GM10847 (cell line): ENCODE results near the gene SHC4.

Experiments used
- POLR2A ChIP-seq: IDR thresholded peaks from 2 replicates; pipeline ENCODE4 v1.6.1; 2011; ENCODE audit not compliant: insufficient read length; ENCODE audit errors: extremely low read depth

The SHC4 gene

DNA sequence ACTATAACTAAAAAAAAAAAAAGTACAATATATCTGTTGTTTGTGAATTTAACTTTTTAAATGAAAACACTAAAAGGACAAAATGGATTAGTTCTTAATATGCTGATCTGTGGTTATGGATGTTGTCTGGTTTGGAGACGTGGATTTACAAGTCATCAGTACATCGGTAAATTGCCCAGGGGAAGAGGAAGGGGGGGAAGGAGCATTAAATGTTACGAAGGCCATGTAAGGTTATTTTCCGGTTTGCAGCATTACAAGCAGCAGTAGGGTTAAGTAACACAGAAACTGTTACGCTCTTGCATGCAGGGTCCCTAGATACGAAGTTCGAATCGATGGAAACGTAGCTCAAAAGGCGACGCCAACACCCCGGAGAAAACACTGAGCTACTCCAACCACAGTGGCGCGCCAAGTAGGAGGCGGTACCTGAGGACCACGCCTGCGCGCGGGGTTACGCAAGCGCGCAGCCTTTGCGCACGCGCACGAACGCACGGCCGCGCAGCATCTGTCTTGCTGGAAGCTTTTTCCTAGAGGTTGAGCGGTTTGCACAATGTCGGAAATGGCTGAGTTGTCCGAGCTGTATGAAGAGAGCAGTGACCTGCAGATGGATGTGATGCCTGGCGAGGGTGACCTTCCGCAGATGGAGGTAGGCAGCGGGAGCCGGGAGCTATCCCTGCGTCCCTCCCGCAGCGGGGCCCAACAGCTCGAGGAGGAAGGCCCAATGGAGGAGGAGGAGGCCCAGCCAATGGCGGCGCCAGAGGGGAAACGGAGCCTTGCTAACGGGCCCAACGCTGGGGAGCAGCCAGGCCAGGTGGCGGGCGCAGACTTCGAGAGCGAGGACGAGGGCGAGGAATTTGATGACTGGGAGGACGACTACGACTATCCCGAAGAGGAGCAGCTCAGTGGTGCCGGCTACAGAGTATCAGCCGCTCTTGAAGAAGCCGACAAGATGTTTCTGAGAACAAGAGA lies 85.8 kb downstream of the SHC4 start, which contains the start of gene EID1:
Gene EID1 (plus strand): TSS at position 505 of the 966 bp plus-strand sequence. CDS start 43 bp downstream, at position 548.
- peak; percentile 87 for TF ChIP-seq POLR2A

GRCh38 chr15:48876057-48876456 lies 87.7 kb downstream of the SHC4 start:
- TF ChIP-seq POLR2A = no peak

DNA sequence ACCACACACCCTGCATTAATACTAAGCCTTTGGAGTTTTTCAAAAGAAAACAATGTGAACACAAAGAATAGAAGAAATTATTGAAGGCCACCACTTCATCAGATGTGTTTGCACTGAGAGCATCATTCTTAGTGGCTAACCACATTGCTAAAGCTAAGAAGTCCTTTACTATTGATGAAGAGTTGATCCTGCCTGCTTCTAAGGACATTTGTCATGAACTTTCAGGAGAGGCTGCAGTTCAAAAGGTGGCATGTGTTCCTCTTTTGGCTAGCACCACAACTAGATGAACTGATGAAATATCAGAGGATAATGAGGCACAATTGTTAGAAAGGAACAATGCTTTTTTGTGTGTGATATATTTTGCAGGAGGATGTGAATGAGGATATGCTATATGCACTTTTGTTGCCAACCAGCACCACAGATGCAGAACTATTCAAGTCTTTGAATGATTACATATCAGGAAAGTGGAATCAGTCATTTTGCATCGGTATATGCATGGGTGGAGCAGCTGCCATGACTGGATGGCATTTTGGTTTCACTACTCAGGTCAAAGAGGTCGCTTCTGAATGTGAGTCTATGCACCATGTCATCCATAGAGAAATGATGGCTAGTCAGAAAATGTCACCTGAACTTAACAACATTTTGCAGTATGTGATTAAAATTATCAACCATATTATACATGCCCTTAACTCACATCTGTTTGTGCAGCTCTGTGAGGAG lies 88.3 kb downstream of the SHC4 start:
- TF ChIP-seq POLR2A = no peak

- no peak for TF ChIP-seq POLR2A
These were observed 91.1 kb downstream of the SHC4 start for GRCh38 chr15:48872632-48873031.

DNA sequence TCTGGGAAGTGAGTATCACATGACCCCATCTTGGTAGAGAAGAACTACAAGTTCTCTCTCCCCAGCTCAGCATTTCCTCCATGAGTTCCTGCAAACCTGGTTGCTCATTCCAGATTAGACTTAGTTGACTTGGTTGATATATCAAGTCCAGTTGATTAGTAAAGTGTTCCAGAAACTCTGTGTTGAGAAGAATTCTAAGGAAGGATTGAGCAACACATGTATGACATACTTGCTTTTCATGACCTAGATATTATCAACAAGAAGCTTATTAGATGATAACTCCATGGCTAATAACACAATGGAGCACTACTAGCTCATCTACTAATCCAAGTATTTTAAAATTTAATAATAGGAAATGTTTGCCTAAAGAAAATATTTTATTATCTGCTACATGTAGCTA lies 92.2 kb downstream of the SHC4 start:
- TF ChIP-seq POLR2A = no peak

DNA sequence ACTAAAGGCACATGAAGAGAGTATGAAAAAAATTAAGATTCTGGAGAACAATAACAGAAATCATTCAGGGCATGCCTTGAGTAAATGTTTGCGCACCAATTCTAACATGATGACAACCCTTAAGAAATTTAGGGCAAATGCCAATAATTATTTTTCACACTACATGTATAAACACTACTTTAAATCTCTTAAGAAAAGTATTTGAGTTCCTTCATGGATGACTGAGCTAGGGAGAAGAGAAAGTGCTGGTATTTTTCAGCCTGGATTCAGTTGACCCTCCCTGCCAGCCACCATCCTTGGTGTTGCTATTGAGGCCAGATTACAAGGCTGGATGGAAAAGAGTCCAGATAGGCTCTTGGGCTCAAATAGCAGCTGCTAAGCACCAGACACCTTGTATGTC lies 93.8 kb downstream of the SHC4 start:
- no peak for TF ChIP-seq POLR2A

DNA sequence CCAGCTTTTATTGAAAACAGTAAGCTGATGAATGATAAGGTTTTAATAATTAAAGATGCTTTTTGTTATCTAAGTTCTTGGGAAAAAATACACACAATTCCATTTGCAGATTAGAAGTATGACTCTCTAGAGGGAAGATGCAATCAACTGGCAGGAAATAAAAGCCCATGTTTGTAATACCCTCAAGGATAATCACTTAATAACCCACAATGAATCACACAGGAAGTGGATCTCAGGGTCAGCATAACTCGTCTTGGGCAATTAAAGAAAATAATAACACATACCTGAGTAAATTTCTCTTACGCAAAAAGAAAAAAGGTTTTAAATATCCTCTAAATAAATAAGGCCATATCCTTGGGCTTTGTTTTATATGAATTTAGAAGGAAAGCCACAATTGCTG lies 95.2 kb downstream of the SHC4 start:
- TF ChIP-seq POLR2A = no peak

DNA sequence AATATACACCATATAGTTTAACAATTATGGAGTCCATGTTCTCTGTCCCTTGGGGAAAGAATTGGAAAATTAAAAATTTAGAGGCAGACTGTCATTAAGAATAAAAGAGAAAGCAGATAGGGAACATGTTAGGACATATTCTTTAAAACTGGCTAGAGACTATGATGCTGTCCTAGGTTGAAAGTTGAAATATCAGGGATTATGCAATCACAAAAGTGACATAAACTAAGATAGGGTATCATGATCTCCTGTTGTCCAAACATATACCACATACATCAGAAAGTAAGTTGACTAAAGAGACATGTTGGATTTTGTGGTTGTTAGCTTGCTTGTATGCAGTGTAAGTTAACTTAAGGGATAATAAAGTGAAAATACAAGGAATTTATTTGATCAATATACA lies 95.7 kb downstream of the SHC4 start:
- TF ChIP-seq POLR2A = no peak

DNA sequence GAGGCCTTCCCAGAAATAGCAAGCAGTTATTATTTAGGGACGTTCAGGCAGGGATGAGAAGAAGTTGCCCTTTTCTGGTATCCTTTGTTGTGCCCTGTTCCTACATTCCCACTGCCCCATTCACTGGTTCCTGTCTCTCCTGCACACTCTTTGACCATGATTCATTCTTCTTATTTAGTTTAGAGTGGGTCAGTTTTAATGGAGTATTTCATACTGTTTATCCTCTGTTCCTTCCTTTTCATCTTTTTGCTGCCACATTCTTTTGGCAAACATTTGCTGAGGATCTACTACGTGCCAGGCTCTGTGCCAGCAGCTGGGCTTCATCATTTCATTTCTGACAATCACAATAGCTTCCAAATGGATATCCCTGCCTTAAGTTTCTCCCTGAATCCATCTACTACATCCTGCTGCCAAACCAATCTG lies 97.6 kb downstream of the SHC4 start:
- TF ChIP-seq POLR2A = no peak

DNA sequence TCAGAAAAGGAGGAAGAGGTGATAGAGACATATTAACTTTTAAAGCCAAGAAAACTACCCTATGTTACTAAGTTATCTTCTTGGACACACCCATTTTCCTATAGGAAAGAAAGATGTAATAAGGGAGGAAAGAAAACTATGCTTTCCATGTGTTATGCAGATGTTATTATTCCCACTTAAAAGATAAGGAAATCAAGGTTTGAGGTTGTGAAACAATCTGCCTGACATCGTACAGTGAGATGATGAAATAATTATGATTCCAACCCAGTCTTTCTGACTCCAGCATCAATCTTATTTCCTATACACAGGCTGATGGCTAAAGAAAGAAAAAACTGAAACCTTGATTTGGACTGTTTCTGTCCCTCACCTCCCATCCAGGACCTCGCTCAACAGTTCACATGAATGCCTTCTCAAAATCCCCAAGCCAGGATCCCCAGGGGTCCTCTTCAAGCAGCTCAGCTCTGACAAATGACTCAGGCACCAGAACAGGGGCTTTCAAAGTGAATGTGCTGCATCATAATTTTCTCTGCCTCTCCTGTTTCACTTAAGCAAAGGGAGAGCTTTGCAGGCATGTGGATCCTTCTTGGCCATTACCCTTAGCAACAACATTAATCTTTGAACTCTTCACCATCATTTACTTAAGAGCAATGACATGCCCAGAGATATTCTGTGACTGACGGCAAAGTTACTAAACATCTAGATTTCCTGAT lies 98.2 kb downstream of the SHC4 start:
- no peak for TF ChIP-seq POLR2A

GRCh38 chr15:48862705-48863104 lies 101.0 kb downstream of the SHC4 start:
- TF ChIP-seq POLR2A = no peak

- no peak for TF ChIP-seq POLR2A
These were observed 101.8 kb downstream of the SHC4 start for GRCh38 chr15:48861813-48862431.

GRCh38 chr15:48859426-48859825 lies 104.3 kb downstream of the SHC4 start:
- TF ChIP-seq POLR2A = no peak

DNA sequence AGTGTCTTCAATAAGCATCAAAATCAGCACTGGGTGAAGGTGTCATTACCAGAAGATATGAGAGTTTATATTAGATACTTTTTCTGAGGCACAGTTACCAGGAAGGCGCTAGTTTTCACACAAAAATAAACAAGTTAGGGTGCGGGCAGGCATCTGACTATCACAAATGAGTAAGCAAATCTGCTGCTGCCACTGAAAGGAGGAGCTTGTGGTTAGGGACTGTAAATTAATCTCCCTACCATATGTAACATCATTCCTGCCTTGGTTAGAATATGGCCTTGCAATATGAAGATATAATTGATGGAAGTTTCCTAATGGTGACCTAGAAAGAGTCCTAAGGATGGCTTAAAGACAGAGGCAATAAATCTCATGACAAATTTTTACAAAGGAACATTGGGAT lies 105.3 kb downstream of the SHC4 start:
- no peak for TF ChIP-seq POLR2A

GRCh38 chr15:48856942-48857341 lies 106.8 kb downstream of the SHC4 start:
- TF ChIP-seq POLR2A = no peak
